H1 (cell line): ENCODE data around the gene HERC3. TPM values are rescaled to one million over a fixed set of nuclear protein-coding genes. Genes with fewer than 3 reads are reported as not detected.
A peak's percentile ranks its signal among the peaks of the same experiment; 100 is the strongest.

Experiments
- CTCF ChIA-PET: fragments of 300-600 bp; sonication (Branson Sonifier 250); formaldehyde crosslinking; loops from one replicate; lab custom pipeline; 2021; ENCODE audit not compliant: partially characterized antibody; lab: Charles Lee
- POLR2A ChIA-PET: fragments of 300-600 bp; sonication (Branson Sonifier 250); formaldehyde crosslinking; loops from one replicate; lab custom pipeline; 2021; ENCODE audit warnings: inconsistent platforms; ENCODE audit not compliant: partially characterized antibody; lab: Charles Lee
- DNase-seq, 2 experiments: peaks; one replicate each; pipeline versions ENCODE4 v3.0.0 to v3.0.0-alpha.2; 2010 to 2022; ENCODE audit warnings: low spot score in 2 of 2, low read depth in 1 of 2, mixed read lengths in 1 of 2
- FAIRE-seq: peaks from 2 replicates; lab custom pipeline; 2011; peaks lifted over from hg19 to GRCh38; lab: Jason Lieb, UNC
- H2AFZ ChIP-seq: 2 replicates; pipeline ENCODE4 v1.8.1; 2012; ENCODE audit warnings: low read length, inconsistent platforms
- H2AK5ac ChIP-seq: 2 replicates; pipeline ENCODE4 v1.6.1; 2013; ENCODE audit warnings: low read depth, low read length
- H2BK120ac ChIP-seq: replicated peaks from 2 replicates; pipeline ENCODE3; 2013; ENCODE audit warnings: low read depth, low read length, inconsistent platforms
- H2BK12ac ChIP-seq: 2 replicates; pipeline ENCODE4 v1.6.1; 2013; ENCODE audit warnings: low read depth, low read length
- H2BK15ac ChIP-seq: 2 replicates; pipeline ENCODE4 v1.6.1; 2013; ENCODE audit warnings: low read length
- H2BK20ac ChIP-seq: 2 replicates; pipeline ENCODE4 v1.6.1; 2013; ENCODE audit warnings: low read length
- H2BK5ac ChIP-seq: 2 replicates; pipeline ENCODE4 v1.6.1; 2013; ENCODE audit warnings: low read depth, low read length
- H3K14ac ChIP-seq: 2 replicates; pipeline ENCODE4 v1.6.1; 2013; ENCODE audit warnings: inconsistent platforms; ENCODE audit not compliant: insufficient read length
- H3K18ac ChIP-seq: 2 replicates; pipeline ENCODE4 v1.6.1; 2013; ENCODE audit warnings: low read length; ENCODE audit errors: extremely low read depth
- H3K23ac ChIP-seq: 2 replicates; pipeline ENCODE4 v1.6.1; 2013; ENCODE audit warnings: inconsistent platforms; ENCODE audit not compliant: insufficient read length
- H3K23me2 ChIP-seq: 2 replicates; pipeline ENCODE4 v1.6.1; 2013; ENCODE audit warnings: low read depth, low read length
- H3K27ac ChIP-seq: 2 replicates; pipeline ENCODE4 v1.6.1; 2011; ENCODE audit warnings: low read depth, low read length, inconsistent platforms
- H3K27me3 ChIP-seq, 4 experiments: replicated peaks in 1 of 4; 1 replicate in 1 of 4; 2 replicates in 3 of 4; pipeline versions ENCODE4 v1.6.1 to v1.8.1; 2011 to 2013; ENCODE audit warnings: low read length in 3 of 4, mild to moderate bottlenecking in 3 of 4, inconsistent platforms in 2 of 4, mixed read lengths in 2 of 4, moderate library complexity in 1 of 4; ENCODE audit not compliant: control insufficient read depth in 3 of 4, insufficient read depth in 3 of 4; ENCODE audit errors: extremely low read depth in 1 of 4
- H3K36me3 ChIP-seq, 4 experiments: 2 replicates each; pipeline versions ENCODE4 v1.6.1 to v1.8.1; 2011 to 2013; ENCODE audit warnings: mild to moderate bottlenecking in 4 of 4, low read length in 3 of 4, moderate library complexity in 2 of 4, control low read depth in 1 of 4, inconsistent platforms in 1 of 4; ENCODE audit not compliant: insufficient read depth in 4 of 4, control insufficient read depth in 2 of 4
- H3K4ac ChIP-seq: replicated peaks from 2 replicates; pipeline ENCODE3; 2013; ENCODE audit warnings: low read length, low read depth, mixed read lengths, inconsistent platforms; ENCODE audit not compliant: insufficient read length
- H3K4me1 ChIP-seq, 4 experiments: replicated peaks in 1 of 4; 1 replicate in 1 of 4; 2 replicates in 3 of 4; pipeline versions ENCODE4 v1.6.1 to v1.8.1; 2011 to 2013; ENCODE audit warnings: low read length in 3 of 4, inconsistent platforms in 2 of 4, mixed read lengths in 1 of 4; ENCODE audit not compliant: insufficient read depth in 4 of 4, control insufficient read depth in 3 of 4
- H3K4me2 ChIP-seq, 2 experiments: 2 replicates each; pipeline versions ENCODE4 v1.6.1 to v1.8.1; 2011 to 2013; ENCODE audit warnings: low read depth in 2 of 2, low read length in 2 of 2, control low read depth in 1 of 2, inconsistent platforms in 1 of 2, mild to moderate bottlenecking in 1 of 2; ENCODE audit not compliant: insufficient read depth in 1 of 2
- H3K4me3 ChIP-seq, 4 experiments: fragments of 200-600, 300-600 bp in 1 of 4; sonication (generic), shearing (Covaris generic), sonication (Bioruptor Twin) in 1 of 4; 2 replicates each; pipeline versions ENCODE4 v1.5.1 to v1.8.1; 2011 to 2016; ENCODE audit warnings: low read length in 4 of 4, low read depth in 3 of 4, control low read depth in 2 of 4, inconsistent platforms in 2 of 4, mild to moderate bottlenecking in 2 of 4, mixed read lengths in 1 of 4, moderate library complexity in 1 of 4; ENCODE audit not compliant: insufficient read depth in 2 of 4; ENCODE audit errors: extremely low read depth in 1 of 4
- H3K56ac ChIP-seq: replicated peaks from 2 replicates; pipeline ENCODE3; 2013; ENCODE audit warnings: low read depth, mild to moderate bottlenecking, mixed read lengths, low read length, inconsistent platforms; ENCODE audit not compliant: insufficient read length
- H3K79me1 ChIP-seq: 2 replicates; pipeline ENCODE4 v1.6.1; 2013; ENCODE audit warnings: low read depth, low read length, control low read depth
- H3K79me2 ChIP-seq, 2 experiments: 2 replicates each; pipeline versions ENCODE4 v1.6.1 to v1.8.1; 2012 to 2013; ENCODE audit warnings: low read length in 2 of 2, mild to moderate bottlenecking in 2 of 2, inconsistent platforms in 1 of 2; ENCODE audit not compliant: insufficient read depth in 2 of 2, control insufficient read depth in 1 of 2
- H3K9ac ChIP-seq, 4 experiments: replicated peaks in 1 of 4; 1 replicate in 1 of 4; 2 replicates in 3 of 4; pipeline versions ENCODE4 v1.6.1 to v1.8.1; 2011 to 2013; ENCODE audit warnings: low read depth in 3 of 4, low read length in 3 of 4, control low read depth in 2 of 4, mild to moderate bottlenecking in 2 of 4, moderate library complexity in 2 of 4, inconsistent platforms in 1 of 4; ENCODE audit errors: extremely low read depth in 1 of 4
- H3K9me3 ChIP-seq, 2 experiments: 2 replicates each; pipeline versions ENCODE4 v1.6.1 to v1.8.1; 2012 to 2013; ENCODE audit warnings: mild to moderate bottlenecking in 2 of 2, moderate library complexity in 2 of 2, control low read depth in 1 of 2, inconsistent platforms in 1 of 2, low read depth in 1 of 2, low read length in 1 of 2, mixed read lengths in 1 of 2; ENCODE audit not compliant: insufficient read depth in 2 of 2
- H4K20me1 ChIP-seq, 2 experiments: replicated peaks in 1 of 2; 2 replicates each; pipeline versions ENCODE3 to v1.8.1; 2011 to 2013; ENCODE audit warnings: inconsistent platforms in 2 of 2, low read length in 2 of 2, mild to moderate bottlenecking in 1 of 2; ENCODE audit not compliant: insufficient read depth in 2 of 2, control insufficient read depth in 1 of 2
- H4K5ac ChIP-seq: 2 replicates; pipeline ENCODE4 v1.6.1; 2013; ENCODE audit warnings: low read length, low read depth, mixed read lengths, inconsistent platforms; ENCODE audit not compliant: insufficient read length
- H4K8ac ChIP-seq: 2 replicates; pipeline ENCODE4 v1.8.0; 2013; ENCODE audit warnings: mild to moderate bottlenecking, moderate library complexity, low read length, inconsistent platforms; ENCODE audit not compliant: insufficient read depth; ENCODE audit errors: extremely low read depth
- H4K91ac ChIP-seq: replicated peaks from 2 replicates; pipeline ENCODE3; 2013; ENCODE audit warnings: low read length, mixed read lengths, inconsistent platforms; ENCODE audit not compliant: insufficient read length
- SRF ChIP-seq: IDR thresholded peaks from 2 replicates; pipeline ENCODE4 v1.6.1; 2011; ENCODE audit warnings: mild to moderate bottlenecking, low read depth, low read length, moderate library complexity
- TAF1 ChIP-seq: IDR thresholded peaks from 2 replicates; pipeline ENCODE4 v1.6.1; 2011; ENCODE audit warnings: mild to moderate bottlenecking, low read depth, low read length
- WGBS, 2 experiments: shearing (Covaris generic) in 1 of 2; methylation state at CpG; one replicate each; pipeline versions ENCODE4 v1.1.6 to v1.1.7; 2013 to 2015; ENCODE audit warnings: low lambda C conversion rate in 2 of 2, mixed read lengths in 2 of 2, inconsistent platforms in 1 of 2, low coverage in 1 of 2, missing lambda C conversion rate in 1 of 2; ENCODE audit not compliant: insufficient replicate concordance in 2 of 2, insufficient coverage in 1 of 2, insufficient read length in 1 of 2; ENCODE audit errors: extremely low coverage in 1 of 2, missing lambda C conversion rate in 1 of 2; 5-methylcytosine and 5-hydroxymethylcytosine counted together
- polyA plus RNA-seq, 7 experiments: library from polyadenylated mRNA; depleted of rRNA in 3 of 7; stranded (reverse) in 5 of 7; unstranded in 2 of 7; fragments of >200 nt in 5 of 7; fragments of 200-250 nt in 2 of 7; gene quantifications; 1 replicate in 5 of 7; 2 replicates in 1 of 7; 4 replicates in 1 of 7; pipeline versions ENCODE4 v1.2.1 to v1.2.3, GENCODE V29; 2011 to 2013; ENCODE audit warnings: missing spikeins in 2 of 7, mixed read lengths in 2 of 7
- total RNA-seq: library from RNA; stranded (reverse); fragmentation: NEBNext Ultra II Directional; extraction: Animal tissue kit (Norgen Biotek cat#: 25700); gene quantifications from 2 replicates; pipeline ENCODE4 v1.2.1, GENCODE V29; 2021

The HERC3 gene
- total and polyA plus RNA-seq, 2 of the 8 experiments (the other 6 are each of a cell fraction or from before 2014, with no cell fraction given), result 1.4 to 5.7 TPM

DNA sequence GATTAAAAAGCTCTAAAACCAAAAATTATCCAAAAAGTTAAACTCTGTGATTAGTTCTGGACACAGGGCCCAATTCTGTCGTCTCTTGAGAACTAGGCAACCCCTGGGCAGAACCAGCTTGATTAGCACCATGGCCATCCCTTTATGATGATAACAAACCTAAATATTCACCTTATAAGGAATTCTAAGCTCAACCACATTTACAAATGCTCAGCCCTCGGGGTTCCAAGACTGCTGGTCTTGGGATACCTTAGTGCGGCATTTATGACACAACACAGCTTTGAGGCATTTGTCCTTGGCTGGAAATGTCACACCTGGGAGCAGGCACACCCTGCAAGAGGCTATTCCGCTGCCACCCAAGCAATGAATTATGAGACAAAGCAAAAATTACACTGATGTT is 132.9 kb downstream of the HERC3 start:
- Histone ChIP-seq H3K23me2 (no peaks in the 10 kb centered on the region), H3K14ac (no peak overlapping the region), H3K9ac (no peak overlapping the region), H4K20me1 (no peaks in the 10 kb centered on the region), H2BK20ac (no peak overlapping the region), H3K4me2 (no peak overlapping the region; a peak in 1 of 4 replicates), H4K5ac (no peak overlapping the region), H2BK15ac (no peak overlapping the region), H3K18ac (no peak overlapping the region), H2AFZ (no peak overlapping the region), H3K4me1 (peaks cover 0 to 4% (median 1%) of the 10 kb centered on the region in 4 experiments; a peak in 2 of 7 replicates), H3K27me3 (no peaks in the 10 kb centered on the region), H3K79me1 (no peaks in the 10 kb centered on the region), H2BK120ac (no peak overlapping the region), H4K91ac (no peak overlapping the region), H3K4me3 (no peak overlapping the region), H4K8ac (no peak overlapping the region), H3K79me2 (no peaks in the 10 kb centered on the region), H3K36me3 (peaks cover 0 to 12% (median 5%) of the 10 kb centered on the region in 4 experiments; a peak in 3 of 8 replicates), H2BK12ac (no peak overlapping the region), H3K4ac (no peak overlapping the region), H3K23ac (no peak overlapping the region), H3K27ac (no peak overlapping the region), H3K9me3 (no peaks in the 10 kb centered on the region), H3K56ac (no peak overlapping the region), H2BK5ac (no peak overlapping the region), H2AK5ac (no peak overlapping the region)
- POLR2A ChIA-PET, result interaction anchor here (3.3 kb wide), 1 partner anchor 13 kb away, joined by 20 read pairs; no protein-coding TSS in a partner anchor
- no peak for DNase-seq
- no peak for FAIRE-seq
- peak; percentile 53; the same call in 1 of the 2 replicates for TF ChIP-seq SRF
- TF ChIP-seq TAF1, result no peak
- 73% methylated on average over 4 of the region's 4 CpGs; no CpG with 5 or more reads in 1 of the 2 experiments for WGBS, 2 experiments
- CTCF ChIA-PET, result interaction anchor here (0.8 to 3.1 kb wide), 6 partner anchors 9 to 151 kb away, joined by 3 to 13 read pairs (median 4); no protein-coding TSS in a partner anchor
